ENCODE data around the gene WDFY2.
"Not testable (repeated sequence)": the region's sequence is repeated elsewhere in the genome, so short reads cannot be mapped to it uniquely, and the experiment has no call there.

WDFY2 gene, protein sequence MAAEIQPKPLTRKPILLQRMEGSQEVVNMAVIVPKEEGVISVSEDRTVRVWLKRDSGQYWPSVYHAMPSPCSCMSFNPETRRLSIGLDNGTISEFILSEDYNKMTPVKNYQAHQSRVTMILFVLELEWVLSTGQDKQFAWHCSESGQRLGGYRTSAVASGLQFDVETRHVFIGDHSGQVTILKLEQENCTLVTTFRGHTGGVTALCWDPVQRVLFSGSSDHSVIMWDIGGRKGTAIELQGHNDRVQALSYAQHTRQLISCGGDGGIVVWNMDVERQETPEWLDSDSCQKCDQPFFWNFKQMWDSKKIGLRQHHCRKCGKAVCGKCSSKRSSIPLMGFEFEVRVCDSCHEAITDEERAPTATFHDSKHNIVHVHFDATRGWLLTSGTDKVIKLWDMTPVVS

DNA sequence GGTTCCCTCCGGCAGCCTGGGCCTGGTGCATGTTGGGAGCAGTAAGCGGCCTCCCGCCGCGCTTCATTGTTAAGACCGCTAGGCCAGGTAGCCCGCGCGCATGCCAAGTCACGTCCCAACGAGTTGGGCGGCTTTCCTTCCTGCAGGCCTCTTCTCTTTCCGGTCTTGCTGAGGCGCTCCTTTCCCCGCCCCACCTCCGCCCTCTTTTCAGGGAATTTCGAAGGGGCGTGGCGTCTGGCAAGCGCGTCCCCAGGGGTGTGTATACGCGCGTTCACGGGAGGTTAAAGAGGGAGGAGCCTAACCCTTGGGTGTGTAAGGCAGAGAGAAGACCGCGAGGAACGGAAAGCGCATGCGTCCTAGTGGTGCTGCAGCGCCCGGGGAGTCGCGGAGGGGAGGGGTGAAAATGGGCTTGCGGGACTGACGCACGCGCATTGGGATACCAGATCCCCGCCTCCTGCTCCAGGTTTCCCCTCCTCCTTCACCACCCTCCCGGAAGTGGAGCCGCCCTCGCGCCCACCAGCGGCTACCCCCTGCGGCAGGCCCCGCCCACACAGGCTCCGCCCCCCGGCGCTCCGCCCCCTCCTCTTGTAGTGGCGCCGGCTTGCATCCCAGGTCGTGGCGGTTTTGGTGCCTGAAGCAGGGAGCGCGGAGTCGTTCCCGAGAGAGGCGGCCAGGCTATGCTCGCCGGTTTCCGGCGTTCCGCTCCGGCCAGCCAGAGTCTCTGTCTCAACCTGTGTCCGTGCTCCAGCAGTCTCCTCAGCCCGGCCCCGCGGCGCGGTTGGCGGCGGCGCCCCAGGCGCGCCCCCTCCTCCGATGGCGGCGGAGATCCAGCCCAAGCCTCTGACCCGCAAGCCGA, at the start of gene WDFY2:
TSS of gene WDFY2 (plus strand) at position 588 of the 856 bp plus-strand sequence. CDS start at position 814, 226 bp downstream.
- peak; percentile 99 for DNase-seq (ENCODE audit: low read depth)

- DNase-seq (ENCODE audit: low read depth), result no peak
These were observed 45.6 kb upstream of the WDFY2 start for GRCh38 chr13:51538591-51539179.

GRCh38 chr13:51539887-51540286, 44.4 kb upstream of the WDFY2 start:
- DNase-seq (ENCODE audit: low read depth), result no peak

DNA sequence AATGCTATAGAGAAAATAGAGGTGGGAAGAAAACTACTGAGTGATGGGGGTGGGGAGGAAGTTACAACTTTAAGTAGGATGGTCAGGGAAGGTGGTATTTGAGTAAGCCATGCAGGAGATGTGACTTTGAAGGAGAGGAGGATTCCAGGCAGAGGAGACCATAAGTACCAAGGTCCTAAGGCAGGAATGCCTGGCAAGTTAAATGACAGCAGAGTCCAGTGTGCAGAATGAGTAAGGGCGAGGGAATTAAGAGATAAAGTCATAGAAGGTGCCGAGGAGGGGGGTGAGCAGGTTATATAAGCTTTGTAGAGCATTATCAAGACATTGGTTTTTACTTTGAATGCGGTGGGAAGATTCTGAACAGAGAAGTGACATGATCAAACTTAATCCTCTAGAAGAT, 43.2 kb upstream of the WDFY2 start:
- DNase-seq (ENCODE audit: low read depth), result no peak

DNA sequence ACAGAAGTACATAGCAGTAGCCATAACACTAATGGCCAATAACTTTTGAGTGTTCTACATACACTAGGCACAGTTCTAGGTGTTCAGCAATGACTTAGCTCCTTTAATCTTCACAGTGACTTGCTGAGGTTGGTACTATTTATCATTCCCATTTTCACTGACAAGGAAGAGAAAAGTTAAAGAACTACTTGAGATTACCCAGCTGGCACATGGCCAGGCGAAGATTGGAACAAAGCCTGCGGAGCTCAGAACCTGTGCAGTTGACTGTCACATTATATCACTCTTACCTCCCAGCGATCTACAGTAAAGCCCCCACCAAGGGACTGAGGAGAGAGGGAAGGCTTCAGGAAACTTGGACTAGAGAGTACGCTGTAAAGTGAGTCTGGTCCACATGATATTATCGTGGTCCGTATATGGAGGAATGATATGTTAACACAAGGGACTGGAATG, 42.4 kb upstream of the WDFY2 start:
- no peak for DNase-seq (ENCODE audit: low read depth)

DNA sequence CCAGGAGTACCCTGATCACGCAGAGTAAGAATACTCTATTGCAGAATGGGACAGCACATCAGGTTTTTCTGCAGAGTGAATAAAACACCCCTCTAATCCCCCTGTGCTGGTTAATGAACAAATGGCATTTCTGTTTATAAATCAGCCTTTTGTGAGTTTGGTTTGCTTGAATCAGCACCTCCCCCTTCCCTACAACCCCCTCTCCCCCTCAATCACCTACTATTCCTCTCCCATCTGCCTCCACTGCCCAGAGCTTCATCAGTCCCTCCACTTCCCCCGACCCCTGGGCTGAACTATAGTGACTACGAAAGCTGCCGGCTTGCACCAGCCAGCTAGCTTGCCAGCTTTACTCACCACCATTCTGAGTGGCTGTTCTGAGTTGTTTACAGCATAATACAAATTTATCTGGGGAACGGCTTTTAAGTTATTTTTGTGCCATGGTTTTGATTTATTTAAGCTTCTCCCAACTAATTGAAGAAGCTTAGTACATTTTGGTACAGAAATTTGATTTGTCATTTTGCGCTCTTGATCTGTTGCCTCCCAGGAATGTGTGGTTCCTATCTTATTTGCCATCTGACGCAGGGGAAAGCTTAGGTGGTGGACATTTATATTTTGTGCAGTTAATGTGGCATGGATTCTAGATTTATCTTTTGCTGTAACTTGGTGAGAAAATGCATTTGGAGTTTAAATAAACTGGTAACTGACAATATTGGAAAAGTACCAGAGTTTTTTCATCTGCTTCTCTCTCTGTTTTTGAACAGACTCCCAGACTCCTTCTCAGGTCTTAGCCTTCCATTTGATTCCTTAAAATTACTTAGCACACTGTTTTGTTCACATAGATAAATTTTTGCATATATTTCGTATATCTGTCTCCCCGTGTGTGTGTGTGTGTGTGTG, 41.7 kb upstream of the WDFY2 start:
- DNase-seq (ENCODE audit: low read depth), result no peak

GRCh38 chr13:51545446-51545845, 38.8 kb upstream of the WDFY2 start:
- not testable (repeated sequence) for DNase-seq (ENCODE audit: low read depth)

- no peak for DNase-seq (ENCODE audit: low read depth)
These were observed 36.7 kb upstream of the WDFY2 start for GRCh38 chr13:51547425-51548176.

GRCh38 chr13:51549050-51549449, 35.2 kb upstream of the WDFY2 start:
- DNase-seq (ENCODE audit: low read depth), result no peak

DNA sequence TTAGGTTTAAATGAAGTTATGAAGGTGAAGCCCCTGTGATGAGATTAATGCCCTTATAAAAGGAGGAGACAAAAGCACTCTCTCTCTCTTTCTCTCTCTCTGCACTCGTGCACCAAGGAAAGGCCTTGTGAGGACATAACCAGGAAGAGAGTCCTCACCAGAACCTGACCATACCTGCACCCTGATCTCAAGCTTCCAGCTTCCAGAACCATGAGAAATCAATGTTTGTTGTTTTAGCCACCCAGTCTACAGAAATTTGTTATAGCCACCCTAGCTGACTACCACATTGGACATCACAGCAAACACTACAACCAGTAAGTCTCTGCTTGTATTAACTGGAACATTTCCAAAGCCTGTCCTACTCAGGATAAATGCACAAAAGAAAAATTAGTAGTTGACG, 34.7 kb upstream of the WDFY2 start:
- DNase-seq (ENCODE audit: low read depth), result no peak

- no peak for DNase-seq (ENCODE audit: low read depth)
These were observed 34.1 kb upstream of the WDFY2 start for GRCh38 chr13:51550151-51550550.

DNA sequence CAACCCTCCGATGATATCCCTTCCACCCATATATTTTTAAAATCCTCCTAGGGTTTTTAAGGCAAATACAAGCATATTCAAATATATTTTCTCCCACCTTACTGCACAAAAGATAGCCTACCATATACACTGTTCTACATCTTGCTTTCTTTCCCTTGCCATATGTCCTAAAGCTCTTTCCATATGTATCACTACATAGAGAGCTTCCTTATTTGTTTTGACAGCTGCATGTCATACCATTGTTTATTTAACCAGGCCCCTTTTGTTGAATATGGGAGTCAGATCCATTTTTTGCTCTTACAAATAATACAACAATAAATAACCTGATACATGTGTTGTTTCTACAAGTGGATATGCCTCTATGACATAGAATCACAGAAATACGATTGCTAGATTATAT, 32.8 kb upstream of the WDFY2 start:
- DNase-seq (ENCODE audit: low read depth), result no peak

DNA sequence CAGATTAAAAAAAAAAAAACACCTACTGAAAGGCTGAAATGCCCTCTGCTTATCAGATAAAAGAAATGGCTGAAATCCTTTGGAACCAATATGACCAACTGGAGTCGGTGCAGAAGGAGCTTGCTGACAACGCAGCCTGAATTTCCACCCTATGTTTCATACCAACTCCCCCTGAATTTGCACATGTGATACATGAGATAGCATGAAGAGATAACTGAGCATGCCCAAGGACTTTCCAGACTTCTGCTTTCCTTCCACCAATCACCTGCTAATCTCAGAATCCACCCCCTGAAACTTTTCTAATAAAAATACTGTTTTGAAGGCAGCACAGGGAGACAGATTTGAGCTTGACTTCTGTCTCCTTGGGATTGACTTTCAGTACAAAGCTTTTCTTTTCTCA, 32.2 kb upstream of the WDFY2 start:
- DNase-seq (ENCODE audit: low read depth), result no peak

- DNase-seq (ENCODE audit: low read depth), result no peak
These were observed 30.7 kb upstream of the WDFY2 start for GRCh38 chr13:51553531-51553930.

DNA sequence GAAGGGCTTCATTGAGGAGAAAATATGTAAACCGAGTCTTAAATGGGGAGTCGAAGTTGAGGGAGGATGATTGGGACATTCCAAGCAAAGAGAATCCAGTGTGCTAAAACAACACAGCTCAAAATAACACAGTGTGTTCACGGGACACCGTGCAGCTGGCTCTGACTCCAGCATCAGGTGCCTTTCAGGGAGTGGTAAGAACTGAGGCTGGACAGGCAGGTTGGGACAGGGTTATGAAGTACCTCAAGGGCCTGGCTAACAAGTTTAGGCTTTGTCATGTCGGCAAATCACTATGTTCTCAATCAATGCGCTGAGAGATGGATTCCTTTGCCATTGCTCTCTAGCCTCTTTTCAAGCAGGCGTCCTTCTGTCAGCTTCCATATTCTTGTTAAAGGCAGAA, 27.5 kb upstream of the WDFY2 start:
- no peak for DNase-seq (ENCODE audit: low read depth)

GRCh38 chr13:51557438-51557837, 26.8 kb upstream of the WDFY2 start:
- DNase-seq (ENCODE audit: low read depth), result no peak

DNA sequence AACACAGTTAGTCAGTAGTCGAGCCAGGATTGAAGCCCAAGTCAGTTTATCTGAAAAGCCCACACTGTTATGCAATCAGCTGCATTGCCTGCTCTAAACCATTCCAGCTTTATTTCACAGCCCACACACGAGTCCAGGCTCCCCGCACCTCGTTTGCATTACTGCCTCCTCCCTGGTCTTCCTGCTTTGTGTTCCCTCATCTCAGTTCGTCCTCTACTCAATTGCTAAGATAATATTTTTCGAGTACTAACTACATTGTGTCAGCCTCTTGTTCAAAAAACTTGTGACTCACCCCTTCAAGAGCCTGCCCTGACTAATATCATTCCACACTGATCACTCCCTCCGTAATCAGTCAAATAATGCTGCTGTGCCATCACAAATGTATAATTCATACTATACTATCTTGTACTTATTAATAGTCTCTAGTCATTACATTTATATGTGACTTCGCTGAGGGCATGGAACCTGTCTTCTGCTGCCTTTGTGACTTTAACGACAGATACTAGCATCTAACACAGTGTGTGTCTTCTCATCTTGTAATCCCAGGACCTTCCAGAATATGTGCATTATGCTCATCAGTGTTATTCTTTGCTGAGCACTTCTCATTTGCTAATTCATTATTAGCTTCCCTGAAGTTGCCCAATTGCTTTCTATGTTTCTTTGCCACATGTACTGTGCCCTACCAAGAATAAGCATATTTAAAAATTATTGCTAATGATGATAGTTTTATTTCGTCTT, 26.2 kb upstream of the WDFY2 start:
- no peak for DNase-seq (ENCODE audit: low read depth)

- no peak for DNase-seq (ENCODE audit: low read depth)
These were observed 24.1 kb upstream of the WDFY2 start for GRCh38 chr13:51559946-51560735.

GRCh38 chr13:51562011-51562671, 22.1 kb upstream of the WDFY2 start:
- no peak for DNase-seq (ENCODE audit: low read depth)
